H1 (cell line): ENCODE measurements around the gene TGM1. TPM values are rescaled to one million over a fixed set of nuclear protein-coding genes. Genes with fewer than 3 reads are reported as not detected.

Source experiments
- CTCF ChIA-PET: fragments of 300-600 bp; sonication (Branson Sonifier 250); formaldehyde crosslinking; loops from one replicate; lab custom pipeline; 2021; ENCODE audit not compliant: partially characterized antibody; lab: Charles Lee
- POLR2A ChIA-PET: fragments of 300-600 bp; sonication (Branson Sonifier 250); formaldehyde crosslinking; loops from one replicate; lab custom pipeline; 2021; ENCODE audit warnings: inconsistent platforms; ENCODE audit not compliant: partially characterized antibody; lab: Charles Lee
- DNase-seq, 2 experiments: peaks; one replicate each; pipeline versions ENCODE4 v3.0.0 to v3.0.0-alpha.2; 2010 to 2022; ENCODE audit warnings: low spot score in 2 of 2, low read depth in 1 of 2, mixed read lengths in 1 of 2
- FAIRE-seq: peaks from 2 replicates; lab custom pipeline; 2011; peaks lifted over from hg19 to GRCh38; lab: Jason Lieb, UNC
- H2AFZ ChIP-seq: 2 replicates; pipeline ENCODE4 v1.8.1; 2012; ENCODE audit warnings: low read length, inconsistent platforms
- H2AK5ac ChIP-seq: 2 replicates; pipeline ENCODE4 v1.6.1; 2013; ENCODE audit warnings: low read depth, low read length
- H2BK120ac ChIP-seq: replicated peaks from 2 replicates; pipeline ENCODE3; 2013; ENCODE audit warnings: low read depth, low read length, inconsistent platforms
- H2BK12ac ChIP-seq: 2 replicates; pipeline ENCODE4 v1.6.1; 2013; ENCODE audit warnings: low read depth, low read length
- H2BK15ac ChIP-seq: 2 replicates; pipeline ENCODE4 v1.6.1; 2013; ENCODE audit warnings: low read length
- H2BK20ac ChIP-seq: 2 replicates; pipeline ENCODE4 v1.6.1; 2013; ENCODE audit warnings: low read length
- H2BK5ac ChIP-seq: 2 replicates; pipeline ENCODE4 v1.6.1; 2013; ENCODE audit warnings: low read depth, low read length
- H3K14ac ChIP-seq: 2 replicates; pipeline ENCODE4 v1.6.1; 2013; ENCODE audit warnings: inconsistent platforms; ENCODE audit not compliant: insufficient read length
- H3K18ac ChIP-seq: 2 replicates; pipeline ENCODE4 v1.6.1; 2013; ENCODE audit warnings: low read length; ENCODE audit errors: extremely low read depth
- H3K23ac ChIP-seq: 2 replicates; pipeline ENCODE4 v1.6.1; 2013; ENCODE audit warnings: inconsistent platforms; ENCODE audit not compliant: insufficient read length
- H3K23me2 ChIP-seq: 2 replicates; pipeline ENCODE4 v1.6.1; 2013; ENCODE audit warnings: low read depth, low read length
- H3K27ac ChIP-seq: 2 replicates; pipeline ENCODE4 v1.6.1; 2011; ENCODE audit warnings: low read depth, low read length, inconsistent platforms
- H3K27me3 ChIP-seq, 4 experiments: replicated peaks in 1 of 4; 1 replicate in 1 of 4; 2 replicates in 3 of 4; pipeline versions ENCODE4 v1.6.1 to v1.8.1; 2011 to 2013; ENCODE audit warnings: low read length in 3 of 4, mild to moderate bottlenecking in 3 of 4, inconsistent platforms in 2 of 4, mixed read lengths in 2 of 4, moderate library complexity in 1 of 4; ENCODE audit not compliant: control insufficient read depth in 3 of 4, insufficient read depth in 3 of 4; ENCODE audit errors: extremely low read depth in 1 of 4
- H3K36me3 ChIP-seq, 4 experiments: 2 replicates each; pipeline versions ENCODE4 v1.6.1 to v1.8.1; 2011 to 2013; ENCODE audit warnings: mild to moderate bottlenecking in 4 of 4, low read length in 3 of 4, moderate library complexity in 2 of 4, control low read depth in 1 of 4, inconsistent platforms in 1 of 4; ENCODE audit not compliant: insufficient read depth in 4 of 4, control insufficient read depth in 2 of 4
- H3K4ac ChIP-seq: replicated peaks from 2 replicates; pipeline ENCODE3; 2013; ENCODE audit warnings: low read length, low read depth, mixed read lengths, inconsistent platforms; ENCODE audit not compliant: insufficient read length
- H3K4me1 ChIP-seq, 4 experiments: replicated peaks in 1 of 4; 1 replicate in 1 of 4; 2 replicates in 3 of 4; pipeline versions ENCODE4 v1.6.1 to v1.8.1; 2011 to 2013; ENCODE audit warnings: low read length in 3 of 4, inconsistent platforms in 2 of 4, mixed read lengths in 1 of 4; ENCODE audit not compliant: insufficient read depth in 4 of 4, control insufficient read depth in 3 of 4
- H3K4me2 ChIP-seq, 2 experiments: 2 replicates each; pipeline versions ENCODE4 v1.6.1 to v1.8.1; 2011 to 2013; ENCODE audit warnings: low read depth in 2 of 2, low read length in 2 of 2, control low read depth in 1 of 2, inconsistent platforms in 1 of 2, mild to moderate bottlenecking in 1 of 2; ENCODE audit not compliant: insufficient read depth in 1 of 2
- H3K4me3 ChIP-seq, 4 experiments: fragments of 200-600, 300-600 bp in 1 of 4; sonication (generic), shearing (Covaris generic), sonication (Bioruptor Twin) in 1 of 4; 2 replicates each; pipeline versions ENCODE4 v1.5.1 to v1.8.1; 2011 to 2016; ENCODE audit warnings: low read length in 4 of 4, low read depth in 3 of 4, control low read depth in 2 of 4, inconsistent platforms in 2 of 4, mild to moderate bottlenecking in 2 of 4, mixed read lengths in 1 of 4, moderate library complexity in 1 of 4; ENCODE audit not compliant: insufficient read depth in 2 of 4; ENCODE audit errors: extremely low read depth in 1 of 4
- H3K56ac ChIP-seq: replicated peaks from 2 replicates; pipeline ENCODE3; 2013; ENCODE audit warnings: low read depth, mild to moderate bottlenecking, mixed read lengths, low read length, inconsistent platforms; ENCODE audit not compliant: insufficient read length
- H3K79me1 ChIP-seq: 2 replicates; pipeline ENCODE4 v1.6.1; 2013; ENCODE audit warnings: low read depth, low read length, control low read depth
- H3K79me2 ChIP-seq, 2 experiments: 2 replicates each; pipeline versions ENCODE4 v1.6.1 to v1.8.1; 2012 to 2013; ENCODE audit warnings: low read length in 2 of 2, mild to moderate bottlenecking in 2 of 2, inconsistent platforms in 1 of 2; ENCODE audit not compliant: insufficient read depth in 2 of 2, control insufficient read depth in 1 of 2
- H3K9ac ChIP-seq, 4 experiments: replicated peaks in 1 of 4; 1 replicate in 1 of 4; 2 replicates in 3 of 4; pipeline versions ENCODE4 v1.6.1 to v1.8.1; 2011 to 2013; ENCODE audit warnings: low read depth in 3 of 4, low read length in 3 of 4, control low read depth in 2 of 4, mild to moderate bottlenecking in 2 of 4, moderate library complexity in 2 of 4, inconsistent platforms in 1 of 4; ENCODE audit errors: extremely low read depth in 1 of 4
- H3K9me3 ChIP-seq, 2 experiments: 2 replicates each; pipeline versions ENCODE4 v1.6.1 to v1.8.1; 2012 to 2013; ENCODE audit warnings: mild to moderate bottlenecking in 2 of 2, moderate library complexity in 2 of 2, control low read depth in 1 of 2, inconsistent platforms in 1 of 2, low read depth in 1 of 2, low read length in 1 of 2, mixed read lengths in 1 of 2; ENCODE audit not compliant: insufficient read depth in 2 of 2
- H4K20me1 ChIP-seq, 2 experiments: replicated peaks in 1 of 2; 2 replicates each; pipeline versions ENCODE3 to v1.8.1; 2011 to 2013; ENCODE audit warnings: inconsistent platforms in 2 of 2, low read length in 2 of 2, mild to moderate bottlenecking in 1 of 2; ENCODE audit not compliant: insufficient read depth in 2 of 2, control insufficient read depth in 1 of 2
- H4K5ac ChIP-seq: 2 replicates; pipeline ENCODE4 v1.6.1; 2013; ENCODE audit warnings: low read length, low read depth, mixed read lengths, inconsistent platforms; ENCODE audit not compliant: insufficient read length
- H4K8ac ChIP-seq: 2 replicates; pipeline ENCODE4 v1.8.0; 2013; ENCODE audit warnings: mild to moderate bottlenecking, moderate library complexity, low read length, inconsistent platforms; ENCODE audit not compliant: insufficient read depth; ENCODE audit errors: extremely low read depth
- H4K91ac ChIP-seq: replicated peaks from 2 replicates; pipeline ENCODE3; 2013; ENCODE audit warnings: low read length, mixed read lengths, inconsistent platforms; ENCODE audit not compliant: insufficient read length
- CHD1 ChIP-seq: IDR thresholded peaks from 2 replicates; pipeline ENCODE4 v1.6.1; 2012; ENCODE audit warnings: low read depth, low read length, improper control_type of control experiment
- CTCF ChIP-seq, 3 experiments: IDR thresholded peaks; 1 replicate in 2 of 3; 2 replicates in 1 of 3; pipeline versions ENCODE4 v1.5.1 to v1.6.1; 2011; ENCODE audit warnings: low read length in 3 of 3, mild to moderate bottlenecking in 3 of 3, inconsistent platforms in 2 of 3, low read depth in 1 of 3, moderate library complexity in 1 of 3; ENCODE audit not compliant: insufficient read depth in 1 of 3; ENCODE audit errors: control extremely low read depth in 1 of 3
- EZH2 ChIP-seq: fragments of 200-600 bp; sonication (generic); IDR thresholded peaks from 2 replicates; pipeline ENCODE4 v1.7.1; 2012; ENCODE audit warnings: low read depth, mild to moderate bottlenecking, moderate library complexity, low read length, inconsistent platforms; ENCODE audit not compliant: severe bottlenecking
- HDAC2 ChIP-seq, 2 experiments: fragments of 300-600 bp in 1 of 2; sonication (generic) in 1 of 2; IDR thresholded peaks; 2 replicates each; pipeline ENCODE4 v1.6.1; 2011 to 2012; ENCODE audit warnings: low read depth in 2 of 2, low read length in 2 of 2, mild to moderate bottlenecking in 2 of 2, moderate library complexity in 2 of 2, borderline replicate concordance in 1 of 2, inconsistent platforms in 1 of 2
- PHF8 ChIP-seq: fragments of 200-600 bp; sonication (generic); conservative IDR thresholded peaks from 2 replicates; pipeline ENCODE4 v1.7.1; 2012; ENCODE audit warnings: low read depth, mild to moderate bottlenecking, inconsistent platforms, low read length, moderate library complexity
- RXRA ChIP-seq: IDR thresholded peaks from 2 replicates; pipeline ENCODE4 v1.6.1; 2011; ENCODE audit warnings: low read depth, mild to moderate bottlenecking, low read length, moderate library complexity; ENCODE audit not compliant: insufficient read depth
- SIN3A ChIP-seq, 2 experiments: IDR thresholded peaks in 1 of 2; conservative IDR thresholded peaks in 1 of 2; 2 replicates each; pipeline ENCODE4 v1.6.1; 2011 to 2012; ENCODE audit warnings: low read length in 2 of 2, improper control_type of control experiment in 1 of 2, low read depth in 1 of 2, mild to moderate bottlenecking in 1 of 2
- SIRT6 ChIP-seq: IDR thresholded peaks from one replicate; pipeline ENCODE4 v1.7.1; 2012; ENCODE audit warnings: low read length, inconsistent platforms
- SIX5 ChIP-seq: IDR thresholded peaks from 2 replicates; pipeline ENCODE4 v1.6.1; 2011; ENCODE audit warnings: mild to moderate bottlenecking, low read depth, low read length
- SUZ12 ChIP-seq: fragments of 200-600 bp; sonication (generic); IDR thresholded peaks from 2 replicates; pipeline ENCODE4 v1.6.1; 2012; ENCODE audit warnings: mild to moderate bottlenecking, inconsistent platforms, low read length, moderate library complexity, mixed read lengths
- TBP ChIP-seq: IDR thresholded peaks from 2 replicates; pipeline ENCODE4 v1.6.1; 2011; ENCODE audit warnings: low read depth, low read length, improper control_type of control experiment
- WGBS, 2 experiments: shearing (Covaris generic) in 1 of 2; methylation state at CpG; one replicate each; pipeline versions ENCODE4 v1.1.6 to v1.1.7; 2013 to 2015; ENCODE audit warnings: low lambda C conversion rate in 2 of 2, mixed read lengths in 2 of 2, inconsistent platforms in 1 of 2, low coverage in 1 of 2, missing lambda C conversion rate in 1 of 2; ENCODE audit not compliant: insufficient replicate concordance in 2 of 2, insufficient coverage in 1 of 2, insufficient read length in 1 of 2; ENCODE audit errors: extremely low coverage in 1 of 2, missing lambda C conversion rate in 1 of 2; 5-methylcytosine and 5-hydroxymethylcytosine counted together
- polyA plus RNA-seq, 7 experiments: library from polyadenylated mRNA; depleted of rRNA in 3 of 7; stranded (reverse) in 5 of 7; unstranded in 2 of 7; fragments of >200 nt in 5 of 7; fragments of 200-250 nt in 2 of 7; gene quantifications; 1 replicate in 5 of 7; 2 replicates in 1 of 7; 4 replicates in 1 of 7; pipeline versions ENCODE4 v1.2.1 to v1.2.3, GENCODE V29; 2011 to 2013; ENCODE audit warnings: missing spikeins in 2 of 7, mixed read lengths in 2 of 7
- total RNA-seq: library from RNA; stranded (reverse); fragmentation: NEBNext Ultra II Directional; extraction: Animal tissue kit (Norgen Biotek cat#: 25700); gene quantifications from 2 replicates; pipeline ENCODE4 v1.2.1, GENCODE V29; 2021

Gene TGM1
- total and polyA plus RNA-seq, 2 of the 8 experiments (the other 6 are each of a cell fraction or from before 2014, with no cell fraction given) = 1.8 to 2.2 TPM

DNA sequence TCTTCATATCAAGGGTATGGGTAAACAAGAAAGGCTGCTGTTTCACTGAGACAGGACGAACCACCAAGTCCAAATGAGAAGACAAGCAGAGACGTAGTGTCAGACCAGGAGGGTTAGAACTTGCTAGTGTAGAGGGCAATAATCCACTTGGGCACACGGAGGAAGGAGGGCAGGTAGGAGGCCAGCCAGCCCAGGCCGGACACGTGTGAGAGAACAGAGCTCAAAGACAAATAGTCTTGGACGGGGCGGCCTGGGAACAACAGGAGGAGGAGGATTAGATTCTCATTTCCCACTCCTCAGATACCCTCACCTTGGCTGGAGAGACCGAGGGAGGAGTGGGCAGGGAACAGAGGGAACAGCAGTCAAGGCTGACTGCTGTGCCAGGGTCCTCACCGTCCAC is 27.8 kb upstream of the TGM1 start:
- Histone ChIP-seq H2BK120ac (no peak overlapping the region), H3K9ac (no peak overlapping the region), H3K56ac (no peak overlapping the region), H4K8ac (peak overlapping the region; percentile 15; the same call in 1 of the 2 replicates), H3K4me1 (no peaks in the 10 kb centered on the region), H2BK20ac (no peak overlapping the region), H3K79me1 (no peaks in the 10 kb centered on the region), H2AK5ac (no peak overlapping the region), H2AFZ (no peak overlapping the region), H2BK5ac (no peak overlapping the region), H4K5ac (no peak overlapping the region), H4K20me1 (peaks cover 2 to 4% of the 10 kb centered on the region in 2 experiments), H2BK15ac (no peak overlapping the region), H3K23ac (no peak overlapping the region), H4K91ac (no peak overlapping the region), H2BK12ac (no peak overlapping the region), H3K27ac (no peak overlapping the region), H3K18ac (no peak overlapping the region), H3K79me2 (no peaks in the 10 kb centered on the region), H3K27me3 (no peaks in the 10 kb centered on the region), H3K4me3 (no peak overlapping the region), H3K4ac (no peak overlapping the region), H3K36me3 (peaks cover under 1 to 10% (median 5%) of the 10 kb centered on the region in 4 experiments; a peak in 4 of 8 replicates), H3K4me2 (no peak overlapping the region), H3K23me2 (no peaks in the 10 kb centered on the region), H3K14ac (no peak overlapping the region), H3K9me3 (no peaks in the 10 kb centered on the region)
- ChIA-PET CTCF (interaction anchor here (1.0 to 5.5 kb wide), 8 partner anchors 9 to 130 kb away, joined by 3 to 51 read pairs (median 20); partner anchors contain the start of genes CIDEB, IRF9, RABGGTA and TINF2), POLR2A (interaction anchor here (1.1 to 2.0 kb wide), 4 partner anchors 9 to 19 kb away, joined by 4 to 9 read pairs (median 6); partner anchors contain the start of genes CIDEB, DHRS1, NOP9 and RABGGTA)
- 91% methylated on average over 9 of the region's 9 CpGs; no CpG with 5 or more reads in 1 of the 2 experiments for WGBS, 2 experiments
- FAIRE-seq (no peak), DNase-seq (no peak)
- TF ChIP-seq CHD1 (no peak), EZH2 (no peak), RXRA (no peak), SIX5 (no peak), PHF8 (no peak), HDAC2 (IDR thresholded peaks at IDR 0.05; ENCODE audit: borderline replicate concordance in 1 of 2, low read depth in 2 of 2, low read length in 2 of 2) (no peak), SIRT6 (no peak), SUZ12 (no peak), TBP (no peak), CTCF (IDR thresholded peaks at IDR 0.05; ENCODE audit: control extremely low read depth in 1 of 3, insufficient read depth in 1 of 3, low read depth in 1 of 3, low read length in 3 of 3) (no peak), SIN3A (conservative IDR thresholded peaks at IDR 0.05 in 1 of 2, IDR thresholded peaks at IDR 0.05 in 1 of 2; ENCODE audit: low read depth in 1 of 2, low read length in 2 of 2) (no peak)
